KMS-11 (cell line): Measurements from ENCODE around the gene NFKBIL1.
"Not testable (repeated sequence)": the region's sequence is repeated elsewhere in the genome, so short reads cannot be mapped to it uniquely, and the experiment has no call there.

Source experiments
- H2AFZ ChIP-seq: fragments of 200-600 bp; sonication (generic); 2 replicates; pipeline ENCODE4 v1.6.1; 2016; ENCODE audit warnings: antibody characterized with exemption, mixed run types, low read depth
- H3K27ac ChIP-seq: fragments of 200-600 bp; sonication (generic); 2 replicates; pipeline ENCODE4 v1.6.1; 2016; ENCODE audit warnings: mild to moderate bottlenecking, mixed run types
- H3K27me3 ChIP-seq: fragments of 200-600 bp; sonication (generic); 2 replicates; pipeline ENCODE4 v1.6.1; 2017; ENCODE audit warnings: mild to moderate bottlenecking, low read depth, mixed run types, moderate library complexity; ENCODE audit not compliant: insufficient read depth
- H3K36me3 ChIP-seq: fragments of 200-600 bp; sonication (generic); 2 replicates; pipeline ENCODE4 v1.6.1; 2017; ENCODE audit warnings: mild to moderate bottlenecking, mixed run types; ENCODE audit not compliant: insufficient read depth
- H3K4me1 ChIP-seq: fragments of 200-600 bp; sonication (generic); 2 replicates; pipeline ENCODE4 v1.6.1; 2016; ENCODE audit warnings: mild to moderate bottlenecking, low read depth, mixed run types; ENCODE audit not compliant: poor library complexity, severe bottlenecking
- H3K4me2 ChIP-seq: fragments of 200-600 bp; sonication (generic); 2 replicates; pipeline ENCODE4 v1.7.0; 2016; ENCODE audit warnings: mild to moderate bottlenecking, mixed run types
- H3K4me3 ChIP-seq: fragments of 200-600 bp; sonication (generic); IDR thresholded peaks from 2 replicates; pipeline ENCODE4 v1.6.1; 2017; ENCODE audit warnings: low read depth, low read length, mixed read lengths; ENCODE audit not compliant: insufficient read depth
- H3K79me2 ChIP-seq: fragments of 200-600 bp; sonication (generic); 2 replicates; pipeline ENCODE4 v1.6.1; 2016; ENCODE audit warnings: low read depth, mixed run types; ENCODE audit not compliant: insufficient read depth
- H3K9ac ChIP-seq: fragments of 200-600 bp; sonication (generic); 2 replicates; pipeline ENCODE4 v1.6.1; 2016; ENCODE audit warnings: mild to moderate bottlenecking, mixed run types
- H4K20me1 ChIP-seq: fragments of 200-600 bp; sonication (generic); 2 replicates; pipeline ENCODE4 v1.6.1; 2016; ENCODE audit warnings: mild to moderate bottlenecking, mixed run types; ENCODE audit not compliant: insufficient read depth
- CTCF ChIP-seq: fragments of 200-600 bp; sonication (generic); conservative IDR thresholded peaks from 2 replicates; pipeline ENCODE4 v1.6.1; 2017; ENCODE audit warnings: low read depth, mild to moderate bottlenecking, antibody characterized with exemption, low read length, moderate library complexity, mixed read lengths

NFKBIL1 gene

DNA sequence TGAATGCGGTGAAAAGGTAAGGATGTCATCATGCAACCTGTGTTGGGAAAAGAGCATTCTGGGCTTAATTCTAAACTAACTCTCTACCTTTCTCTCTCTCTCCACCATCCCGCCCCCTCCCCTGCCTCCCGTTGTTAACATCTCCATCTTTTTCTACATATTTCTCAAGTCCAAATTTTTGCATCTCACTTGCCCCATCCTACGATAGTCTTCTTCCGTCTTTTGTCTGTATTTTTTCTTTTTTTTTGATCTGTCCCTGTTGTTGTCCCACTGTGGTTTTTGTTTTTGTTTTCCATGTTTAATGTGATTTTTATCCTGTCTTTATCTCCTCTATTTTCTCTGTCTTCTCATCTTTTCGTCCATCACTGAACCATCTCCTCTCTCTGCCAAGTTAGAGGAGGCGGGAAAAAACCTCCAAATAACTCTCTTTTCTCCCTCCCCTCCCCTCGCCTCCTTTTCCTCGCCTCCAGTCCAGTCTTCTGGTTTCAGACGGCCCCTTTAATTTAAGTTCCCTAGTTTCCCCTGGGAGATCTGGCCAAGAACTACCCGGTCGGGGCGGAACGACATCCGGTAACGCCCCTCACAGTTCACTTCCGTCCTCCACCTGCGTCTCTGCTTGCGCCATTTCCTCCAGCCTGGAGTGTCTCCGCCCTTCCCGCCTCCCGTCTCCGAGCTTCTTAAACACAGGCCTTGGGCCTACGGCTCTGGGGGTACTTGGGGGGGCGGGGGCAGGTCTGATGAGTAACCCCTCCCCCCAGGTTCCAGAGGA, at the start of gene NFKBIL1:
Gene NFKBIL1, plus strand, starts transcription at position 651 of the 769 bp plus-strand sequence. Its CDS starts 87 bp downstream, at position 738.
- peak within 1 kb of the TSS; percentile 66 for H3K4me2 ChIP-seq
- H2AFZ ChIP-seq = peak within 1 kb of the TSS; percentile 62
- H3K4me1 ChIP-seq = peaks cover 18% of the 10 kb centered on the region
- no peaks in the 10 kb centered on the region for H3K27me3 ChIP-seq
- H3K4me3 ChIP-seq = no peak within 1 kb of the TSS
- H4K20me1 ChIP-seq = no peaks in the 10 kb centered on the region
- H3K9ac ChIP-seq = peak within 1 kb of the TSS; percentile 62; the same call in 1 of the 2 replicates
- H3K79me2 ChIP-seq = peaks cover 18% of the 10 kb centered on the region; the same call in 1 of the 2 replicates
- no peaks in the 10 kb centered on the region for H3K36me3 ChIP-seq
- peak; percentile 66 for TF ChIP-seq CTCF
- H3K27ac ChIP-seq = peak within 1 kb of the TSS; percentile 41; the same call in 1 of the 2 replicates

- Histone ChIP-seq H3K4me3 (no peak overlapping the region), H3K4me2 (peak overlapping the region; percentile 39; the same call in 1 of the 2 replicates), H4K20me1 (peaks cover 9% of the 10 kb centered on the region), H3K4me1 (peaks cover 13% of the 10 kb centered on the region), H3K27ac (no peak overlapping the region), H3K79me2 (peaks cover 66% of the 10 kb centered on the region), H3K36me3 (no peaks in the 10 kb centered on the region), H2AFZ (no peak overlapping the region), H3K9ac (no peak overlapping the region), H3K27me3 (no peaks in the 10 kb centered on the region)
- no peak for TF ChIP-seq CTCF
Measured at GRCh38 chr6:31498748-31499147, 48.7 kb upstream of the NFKBIL1 start.

DNA sequence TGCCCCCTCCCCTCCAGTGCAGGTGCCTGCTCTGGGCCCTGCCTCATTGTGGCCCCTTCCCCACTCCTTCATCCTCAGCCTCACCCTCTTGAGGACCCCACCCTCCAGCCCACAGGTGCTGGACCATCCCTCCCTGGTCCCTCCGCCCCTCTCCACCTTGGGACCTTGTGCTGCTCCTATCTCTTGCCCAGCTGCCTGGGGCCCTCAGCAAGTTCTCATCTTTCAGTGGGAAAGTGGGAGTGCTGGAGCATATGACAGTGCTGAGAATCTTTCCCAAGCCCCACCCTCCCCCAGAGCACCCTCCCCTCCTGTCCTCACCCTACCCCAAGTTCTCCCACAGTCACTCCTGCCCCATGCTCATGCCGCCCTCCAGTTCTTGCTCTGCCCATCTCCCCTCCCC, 47.8 kb upstream of the NFKBIL1 start:
- H3K36me3 ChIP-seq, H3K27ac ChIP-seq, H3K4me2 ChIP-seq, H4K20me1 ChIP-seq, H3K4me3 ChIP-seq, H3K27me3 ChIP-seq, H3K9ac ChIP-seq, H2AFZ ChIP-seq: not testable (repeated sequence)
- peaks cover 75% of the 10 kb centered on the region for H3K79me2 ChIP-seq
- H3K4me1 ChIP-seq = peaks cover 13% of the 10 kb centered on the region

- Histone ChIP-seq H2AFZ (no peak overlapping the region), H3K4me3 (no peak overlapping the region), H3K4me1 (peaks cover 8% of the 10 kb centered on the region), H3K4me2 (no peak overlapping the region), H4K20me1 (peaks cover 9% of the 10 kb centered on the region), H3K36me3 (no peaks in the 10 kb centered on the region), H3K27ac (no peak overlapping the region), H3K9ac (no peak overlapping the region), H3K27me3 (no peaks in the 10 kb centered on the region), H3K79me2 (peaks cover 68% of the 10 kb centered on the region)
- TF ChIP-seq CTCF = no peak
Measured at GRCh38 chr6:31502586-31502985, 44.8 kb upstream of the NFKBIL1 start.

DNA sequence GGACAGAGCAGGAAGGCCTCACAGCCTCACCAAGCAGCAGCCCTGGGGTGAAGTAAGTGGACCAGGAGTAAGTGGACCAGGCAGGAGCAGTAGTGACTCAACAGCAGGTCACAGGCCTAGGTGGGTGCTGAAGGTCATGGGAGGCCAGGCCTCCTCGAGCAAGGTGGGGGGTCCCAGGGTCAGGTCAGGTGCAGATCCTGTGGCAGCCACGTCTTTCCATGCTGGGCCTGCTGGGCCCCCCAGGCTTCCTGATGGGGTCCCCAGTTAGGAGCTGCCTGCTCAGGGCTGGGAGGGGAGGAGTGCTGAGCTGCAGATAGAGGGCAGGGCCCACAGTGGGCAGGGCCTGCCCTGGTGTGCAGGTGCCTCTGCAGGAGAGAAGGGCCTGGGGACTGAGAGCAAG, 38.4 kb upstream of the NFKBIL1 start:
- not testable (repeated sequence) for H4K20me1 ChIP-seq, H3K4me1 ChIP-seq, H3K4me2 ChIP-seq, H3K27ac ChIP-seq, H3K36me3 ChIP-seq, H2AFZ ChIP-seq, H3K9ac ChIP-seq, H3K27me3 ChIP-seq, H3K4me3 ChIP-seq
- H3K79me2 ChIP-seq = peaks cover 17% of the 10 kb centered on the region; the same call in 1 of the 2 replicates
